NOMO-1 treated with DMSO at 0.1 percent for 48 hours (cell line): ENCODE results near the gene NECTIN4.
"Not testable (repeated sequence)": the region's sequence is repeated elsewhere in the genome, so short reads cannot be mapped to it uniquely, and the experiment has no call there.

Experiments used
- DNase-seq: peaks from one replicate; lab custom pipeline; 2025; ENCODE audit not compliant: unreplicated experiment; lab: John Stamatoyannopoulos, UW

NECTIN4 gene

GRCh38 chr1:161065681-161066080 is 23.7 kb downstream of the NECTIN4 start:
- not testable (repeated sequence) for DNase-seq

GRCh38 chr1:161063936-161064335 is 25.4 kb downstream of the NECTIN4 start:
- not testable (repeated sequence) for DNase-seq

GRCh38 chr1:161061419-161061818 is 27.9 kb downstream of the NECTIN4 start:
- DNase-seq = no peak

GRCh38 chr1:161059293-161059692 is 30.1 kb downstream of the NECTIN4 start:
- DNase-seq = no peak

GRCh38 chr1:161054805-161055204 is 34.6 kb downstream of the NECTIN4 start:
- DNase-seq = no peak

- no peak for DNase-seq
Measured at GRCh38 chr1:161054232-161054631, 35.1 kb downstream of the NECTIN4 start.

GRCh38 chr1:161052899-161053298 is 36.5 kb downstream of the NECTIN4 start:
- DNase-seq = no peak

GRCh38 chr1:161051219-161051618 is 38.1 kb downstream of the NECTIN4 start:
- no peak for DNase-seq

- no peak for DNase-seq
Measured at GRCh38 chr1:161048949-161049722, 40.2 kb downstream of the NECTIN4 start.

- no peak for DNase-seq
Measured at GRCh38 chr1:161047436-161048420, 41.6 kb downstream of the NECTIN4 start.

- peak; percentile 96 for DNase-seq
Measured at GRCh38 chr1:161046605-161047228, 42.6 kb downstream of the NECTIN4 start.

- peak; percentile 95 for DNase-seq
Measured at GRCh38 chr1:161045736-161046604, 43.4 kb downstream of the NECTIN4 start, which contains the start of gene USF1. TSS of gene USF1 (minus strand) at chr1:161045977. CDS start at chr1:161043275, 2,702 bp downstream.

GRCh38 chr1:161044908-161045735 is 44.2 kb downstream of the NECTIN4 start:
- DNase-seq = peak; percentile 99

- DNase-seq = no peak
Measured at GRCh38 chr1:161044535-161044907, 44.8 kb downstream of the NECTIN4 start.

GRCh38 chr1:161039546-161039945 is 49.8 kb downstream of the NECTIN4 start:
- DNase-seq = no peak

- no peak for DNase-seq
Measured at GRCh38 chr1:161039154-161039545, 50.2 kb downstream of the NECTIN4 start.

GRCh38 chr1:161038523-161039153 is 50.7 kb downstream of the NECTIN4 start, which contains the start of gene TSTD1:
TSS of gene TSTD1 (minus strand) at chr1:161038964. CDS start at chr1:161038889, 75 bp downstream.
- no peak for DNase-seq

GRCh38 chr1:161037661-161038522 is 51.5 kb downstream of the NECTIN4 start:
- DNase-seq = no peak
